ENCODE results near the gene PLPP3.

DNA sequence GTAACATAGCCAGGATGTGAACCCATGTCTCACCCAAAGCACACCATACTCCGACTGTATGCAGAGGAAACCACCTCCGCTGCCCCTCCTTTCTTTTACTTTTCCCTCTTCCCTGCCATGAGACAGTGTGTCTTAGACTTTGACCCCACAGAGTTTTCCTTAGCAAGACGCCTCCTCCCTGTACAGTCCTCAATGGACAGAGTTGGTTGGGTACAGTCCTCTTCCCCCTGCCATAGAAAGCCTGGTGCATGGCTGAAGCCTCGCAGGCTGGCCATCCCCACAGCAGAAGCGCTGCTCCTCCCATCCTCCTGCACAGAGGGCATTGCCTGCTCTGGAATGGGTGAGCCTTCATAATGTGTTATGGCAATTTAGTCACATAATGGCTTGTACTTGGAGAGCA, 127.9 kb downstream of the PLPP3 start:
- TF ChIP-seq, protein P1, sequence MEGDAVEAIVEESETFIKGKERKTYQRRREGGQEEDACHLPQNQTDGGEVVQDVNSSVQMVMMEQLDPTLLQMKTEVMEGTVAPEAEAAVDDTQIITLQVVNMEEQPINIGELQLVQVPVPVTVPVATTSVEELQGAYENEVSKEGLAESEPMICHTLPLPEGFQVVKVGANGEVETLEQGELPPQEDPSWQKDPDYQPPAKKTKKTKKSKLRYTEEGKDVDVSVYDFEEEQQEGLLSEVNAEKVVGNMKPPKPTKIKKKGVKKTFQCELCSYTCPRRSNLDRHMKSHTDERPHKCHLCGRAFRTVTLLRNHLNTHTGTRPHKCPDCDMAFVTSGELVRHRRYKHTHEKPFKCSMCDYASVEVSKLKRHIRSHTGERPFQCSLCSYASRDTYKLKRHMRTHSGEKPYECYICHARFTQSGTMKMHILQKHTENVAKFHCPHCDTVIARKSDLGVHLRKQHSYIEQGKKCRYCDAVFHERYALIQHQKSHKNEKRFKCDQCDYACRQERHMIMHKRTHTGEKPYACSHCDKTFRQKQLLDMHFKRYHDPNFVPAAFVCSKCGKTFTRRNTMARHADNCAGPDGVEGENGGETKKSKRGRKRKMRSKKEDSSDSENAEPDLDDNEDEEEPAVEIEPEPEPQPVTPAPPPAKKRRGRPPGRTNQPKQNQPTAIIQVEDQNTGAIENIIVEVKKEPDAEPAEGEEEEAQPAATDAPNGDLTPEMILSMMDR (IDR thresholded peaks at IDR 0.05): no peak
- TF ChIP-seq POLR2A (IDR thresholded peaks at IDR 0.05): no peak

Measured in testis (tissue), 2 donors.